Ovary (tissue), 3 donors: ENCODE data around the gene MAPT.

Experiments used
- EP300 ChIP-seq: sonication (generic); formaldehyde crosslinking; IDR thresholded peaks from one replicate; pipeline ENCODE4 v1.6.1; 2017; ENCODE audit warnings: antibody characterized with exemption
- POLR2A ChIP-seq: fragments of 450-650 bp; IDR thresholded peaks from one replicate; pipeline ENCODE4 v1.6.1; 2017; ENCODE audit warnings: antibody characterized with exemption, mild to moderate bottlenecking, moderate library complexity
- TF ChIP-seq, protein P1 (sequence below), 3 donors: fragments of 450-650 bp in 2 of 3; fragments of 200-600 bp in 1 of 3; IDR thresholded peaks; one replicate each; pipeline versions ENCODE4 v1.5.1 to v1.8.0; 2016 to 2022; ENCODE audit warnings: antibody characterized with exemption in 3 of 3, mild to moderate bottlenecking in 1 of 3
- donor health status: DM: no; HTN: no; CAD: no.

DNA sequence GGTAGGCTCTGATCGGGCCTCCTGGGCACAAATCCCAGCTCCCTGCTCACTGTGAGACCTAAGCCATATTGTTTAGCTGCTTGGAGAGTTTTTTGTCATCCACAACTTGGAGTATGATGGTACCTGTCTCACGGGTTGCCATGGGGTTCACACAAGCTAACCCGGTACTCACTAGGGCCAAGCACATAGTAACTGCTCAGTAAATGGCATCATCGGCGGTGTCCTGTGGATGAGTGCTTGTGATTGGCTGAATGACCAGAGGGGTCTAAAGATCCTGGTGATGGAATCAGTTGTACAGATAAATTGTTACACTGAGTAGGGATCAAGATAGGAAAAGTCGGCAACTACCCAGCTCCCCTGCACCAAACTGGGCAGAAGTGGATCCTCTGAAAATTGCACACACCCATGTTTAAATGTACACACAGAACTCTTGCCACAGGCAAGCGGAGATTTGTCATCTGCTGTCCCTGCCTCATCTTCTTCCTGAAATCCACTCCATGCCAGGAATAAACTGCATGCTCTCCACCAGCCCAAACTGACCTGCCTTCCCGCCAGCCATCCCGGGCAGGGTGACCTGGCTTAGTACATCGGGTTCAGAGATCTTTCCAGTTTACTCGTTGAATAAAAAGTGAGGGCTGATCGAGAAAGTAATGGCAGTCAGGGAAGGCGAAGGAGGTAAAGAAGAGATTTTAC lies 6.5 kb downstream of the MAPT start:
- TF ChIP-seq, protein P1, sequence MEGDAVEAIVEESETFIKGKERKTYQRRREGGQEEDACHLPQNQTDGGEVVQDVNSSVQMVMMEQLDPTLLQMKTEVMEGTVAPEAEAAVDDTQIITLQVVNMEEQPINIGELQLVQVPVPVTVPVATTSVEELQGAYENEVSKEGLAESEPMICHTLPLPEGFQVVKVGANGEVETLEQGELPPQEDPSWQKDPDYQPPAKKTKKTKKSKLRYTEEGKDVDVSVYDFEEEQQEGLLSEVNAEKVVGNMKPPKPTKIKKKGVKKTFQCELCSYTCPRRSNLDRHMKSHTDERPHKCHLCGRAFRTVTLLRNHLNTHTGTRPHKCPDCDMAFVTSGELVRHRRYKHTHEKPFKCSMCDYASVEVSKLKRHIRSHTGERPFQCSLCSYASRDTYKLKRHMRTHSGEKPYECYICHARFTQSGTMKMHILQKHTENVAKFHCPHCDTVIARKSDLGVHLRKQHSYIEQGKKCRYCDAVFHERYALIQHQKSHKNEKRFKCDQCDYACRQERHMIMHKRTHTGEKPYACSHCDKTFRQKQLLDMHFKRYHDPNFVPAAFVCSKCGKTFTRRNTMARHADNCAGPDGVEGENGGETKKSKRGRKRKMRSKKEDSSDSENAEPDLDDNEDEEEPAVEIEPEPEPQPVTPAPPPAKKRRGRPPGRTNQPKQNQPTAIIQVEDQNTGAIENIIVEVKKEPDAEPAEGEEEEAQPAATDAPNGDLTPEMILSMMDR (IDR thresholded peaks at IDR 0.05) = no peak
- TF ChIP-seq EP300 (no peak), POLR2A (no peak)
